Chondrocyte (in vitro differentiated cells): ENCODE data around the gene DDX56. TPM values are rescaled to one million over a fixed set of nuclear protein-coding genes. Genes with fewer than 3 reads are reported as not detected.

Experiments
- DNase-seq: peaks from one replicate; pipeline ENCODE4 v3.0.0; 2021; ENCODE audit warnings: mixed read lengths, low spot score
- H3K27ac Mint-ChIP-seq: one replicate; pipeline ENCODE4 v1.8.0; 2021; ENCODE audit warnings: mild to moderate bottlenecking, moderate library complexity, mixed read lengths; ENCODE audit not compliant: unreplicated experiment
- H3K27me3 Mint-ChIP-seq: 2 replicates; pipeline ENCODE4 v1.8.0; 2021; ENCODE audit warnings: low read depth, mixed read lengths
- H3K36me3 Mint-ChIP-seq: 2 replicates; pipeline ENCODE4 v1.8.0; 2021; ENCODE audit warnings: low read depth, mixed read lengths
- H3K4me1 Mint-ChIP-seq: 2 replicates; pipeline ENCODE4 v1.8.0; 2021; ENCODE audit warnings: low read depth, mild to moderate bottlenecking, mixed read lengths
- H3K4me3 Mint-ChIP-seq: one replicate; pipeline ENCODE4 v1.8.0; 2021; ENCODE audit warnings: mild to moderate bottlenecking, moderate library complexity, mixed read lengths; ENCODE audit not compliant: unreplicated experiment
- H3K9me3 Mint-ChIP-seq: 2 replicates; pipeline ENCODE4 v1.8.0; 2021; ENCODE audit warnings: low read depth, mixed read lengths
- long read RNA-seq: library from polyadenylated mRNA; stranded (forward); transcript quantifications from one replicate; pipeline ENCODE4 v2.0.0, GENCODE V29; 2021
- total RNA-seq: library from RNA; stranded (reverse); gene quantifications from 3 replicates; pipeline ENCODE4 v1.2.1, GENCODE V29; 2021
- TF ChIP-seq, protein P1 (sequence below): fragments of 200-600 bp; sonication (generic); IDR thresholded peaks from 2 replicates; pipeline ENCODE4 v1.5.0; 2021; ENCODE audit warnings: antibody characterized with exemption, mild to moderate bottlenecking, moderate library complexity

Gene DDX56, protein sequence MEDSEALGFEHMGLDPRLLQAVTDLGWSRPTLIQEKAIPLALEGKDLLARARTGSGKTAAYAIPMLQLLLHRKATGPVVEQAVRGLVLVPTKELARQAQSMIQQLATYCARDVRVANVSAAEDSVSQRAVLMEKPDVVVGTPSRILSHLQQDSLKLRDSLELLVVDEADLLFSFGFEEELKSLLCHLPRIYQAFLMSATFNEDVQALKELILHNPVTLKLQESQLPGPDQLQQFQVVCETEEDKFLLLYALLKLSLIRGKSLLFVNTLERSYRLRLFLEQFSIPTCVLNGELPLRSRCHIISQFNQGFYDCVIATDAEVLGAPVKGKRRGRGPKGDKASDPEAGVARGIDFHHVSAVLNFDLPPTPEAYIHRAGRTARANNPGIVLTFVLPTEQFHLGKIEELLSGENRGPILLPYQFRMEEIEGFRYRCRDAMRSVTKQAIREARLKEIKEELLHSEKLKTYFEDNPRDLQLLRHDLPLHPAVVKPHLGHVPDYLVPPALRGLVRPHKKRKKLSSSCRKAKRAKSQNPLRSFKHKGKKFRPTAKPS
- 48.7 to 52.7 TPM (median 49.9 TPM) in 3 replicates for total RNA-seq
- long read RNA-seq, transcript DDX56-201 (14 exons, 2,336 nt), result major isoform, 68 of 79 reads
- long read RNA-seq, partial matches to known transcripts, result 0 of 79 reads
- long read RNA-seq, other reads (novel, unspliced or antisense), result 7 of 79 reads

- peak within 1 kb of the TSS; percentile 99 for H3K4me3 Mint-ChIP-seq
- TF ChIP-seq, protein P1, sequence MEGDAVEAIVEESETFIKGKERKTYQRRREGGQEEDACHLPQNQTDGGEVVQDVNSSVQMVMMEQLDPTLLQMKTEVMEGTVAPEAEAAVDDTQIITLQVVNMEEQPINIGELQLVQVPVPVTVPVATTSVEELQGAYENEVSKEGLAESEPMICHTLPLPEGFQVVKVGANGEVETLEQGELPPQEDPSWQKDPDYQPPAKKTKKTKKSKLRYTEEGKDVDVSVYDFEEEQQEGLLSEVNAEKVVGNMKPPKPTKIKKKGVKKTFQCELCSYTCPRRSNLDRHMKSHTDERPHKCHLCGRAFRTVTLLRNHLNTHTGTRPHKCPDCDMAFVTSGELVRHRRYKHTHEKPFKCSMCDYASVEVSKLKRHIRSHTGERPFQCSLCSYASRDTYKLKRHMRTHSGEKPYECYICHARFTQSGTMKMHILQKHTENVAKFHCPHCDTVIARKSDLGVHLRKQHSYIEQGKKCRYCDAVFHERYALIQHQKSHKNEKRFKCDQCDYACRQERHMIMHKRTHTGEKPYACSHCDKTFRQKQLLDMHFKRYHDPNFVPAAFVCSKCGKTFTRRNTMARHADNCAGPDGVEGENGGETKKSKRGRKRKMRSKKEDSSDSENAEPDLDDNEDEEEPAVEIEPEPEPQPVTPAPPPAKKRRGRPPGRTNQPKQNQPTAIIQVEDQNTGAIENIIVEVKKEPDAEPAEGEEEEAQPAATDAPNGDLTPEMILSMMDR, result no peak
- peaks cover 21% of the 10 kb centered on the region for H3K36me3 Mint-ChIP-seq
- H3K27me3 Mint-ChIP-seq, result no peaks in the 10 kb centered on the region
- H3K4me1 Mint-ChIP-seq, result peaks cover 32% of the 10 kb centered on the region
- peak; percentile 98 for DNase-seq
- peak within 1 kb of the TSS; percentile 95 for H3K27ac Mint-ChIP-seq
- no peaks in the 10 kb centered on the region for H3K9me3 Mint-ChIP-seq
Observed at GRCh38 chr7:44573464-44574286, at the start of gene DDX56. Gene DDX56 (minus strand): TSS chr7:44573908. CDS start chr7:44573895, 13 bp downstream.

DNA sequence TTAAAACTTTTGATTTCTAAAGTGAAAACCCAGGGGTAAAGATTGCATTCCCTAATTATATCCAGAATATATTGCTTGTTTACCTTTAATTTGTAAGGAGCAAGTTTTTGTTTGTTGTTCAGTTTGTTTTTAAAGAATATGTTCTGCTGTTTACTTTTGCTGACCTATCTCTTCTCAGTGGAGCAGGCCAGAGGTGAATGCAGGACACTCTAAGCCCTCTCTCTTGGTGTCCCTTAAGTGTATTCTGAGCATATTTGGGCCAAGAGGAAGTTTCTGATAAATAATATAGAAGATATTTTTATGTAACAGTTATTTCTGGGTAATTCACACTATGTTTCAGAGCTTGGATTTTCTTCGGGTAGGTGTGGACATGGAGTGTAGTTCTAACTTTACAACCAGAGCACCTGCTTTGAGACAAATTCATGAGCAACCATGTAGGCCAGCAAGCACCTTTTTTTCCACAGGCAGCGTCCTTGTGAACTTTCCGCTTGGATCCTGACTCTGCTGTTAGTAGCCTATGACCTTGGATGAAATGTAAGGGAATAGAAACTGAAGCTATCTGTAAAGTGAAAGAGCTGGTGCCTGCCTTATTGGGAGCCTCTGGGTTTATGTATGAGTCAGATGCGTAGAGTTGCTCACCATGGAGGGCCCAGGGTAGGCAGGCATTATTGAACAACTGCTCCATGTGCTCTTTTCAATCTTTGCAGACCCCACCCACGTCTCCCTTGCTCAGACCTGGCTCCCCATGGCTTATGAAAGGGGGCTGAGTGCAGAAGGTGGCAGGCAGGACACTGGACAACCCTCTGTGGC is 48.8 kb upstream of the DDX56 start:
- H3K27ac Mint-ChIP-seq, result no peak overlapping the region
- H3K9me3 Mint-ChIP-seq, result no peaks in the 10 kb centered on the region
- no peak overlapping the region for H3K4me3 Mint-ChIP-seq
- no peaks in the 10 kb centered on the region for H3K27me3 Mint-ChIP-seq
- no peaks in the 10 kb centered on the region for H3K36me3 Mint-ChIP-seq
- TF ChIP-seq, protein P1, result no peak
- no peak for DNase-seq
- H3K4me1 Mint-ChIP-seq, result peaks cover 37% of the 10 kb centered on the region

- peaks cover 44% of the 10 kb centered on the region for H3K4me1 Mint-ChIP-seq
- no peaks in the 10 kb centered on the region for H3K36me3 Mint-ChIP-seq
- no peak overlapping the region for H3K27ac Mint-ChIP-seq
- no peak overlapping the region for H3K4me3 Mint-ChIP-seq
- no peaks in the 10 kb centered on the region for H3K27me3 Mint-ChIP-seq
- H3K9me3 Mint-ChIP-seq, result no peaks in the 10 kb centered on the region
- TF ChIP-seq, protein P1, result no peak
- no peak for DNase-seq
Observed at GRCh38 chr7:44621750-44622103, 48.0 kb upstream of the DDX56 start.

GRCh38 chr7:44621034-44621749 is 47.5 kb upstream of the DDX56 start:
- no peak overlapping the region for H3K4me3 Mint-ChIP-seq
- TF ChIP-seq, protein P1, result no peak
- no peak for DNase-seq
- H3K27ac Mint-ChIP-seq, result peak overlapping the region; percentile 54
- no peaks in the 10 kb centered on the region for H3K27me3 Mint-ChIP-seq
- peaks cover 44% of the 10 kb centered on the region for H3K4me1 Mint-ChIP-seq
- no peaks in the 10 kb centered on the region for H3K9me3 Mint-ChIP-seq
- H3K36me3 Mint-ChIP-seq, result no peaks in the 10 kb centered on the region
